Calu3 (cell line): ENCODE data around the gene MDM1. TPM values are rescaled to one million over a fixed set of nuclear protein-coding genes. Genes with fewer than 3 reads are reported as not detected.

Experiments used
- BruUV-seq: library from RNA; stranded (reverse); fragments of 400-500 nt; replicated peaks from 2 replicates; lab custom pipeline; 2021; lab: Mats Ljungman, UMichigan
- CTCF ChIA-PET: fragments of 300-600 bp; sonication (Branson Sonifier 250); formaldehyde crosslinking; loops from one replicate; lab custom pipeline; 2022; ENCODE audit warnings: antibody characterized with exemption; lab: Charles Lee
- DNase-seq: peaks from one replicate; pipeline ENCODE4 v3.0.0; 2022
- H3K27ac Mint-ChIP-seq: one replicate; pipeline ENCODE4 v1.8.0; 2022; ENCODE audit warnings: mixed read lengths; ENCODE audit not compliant: unreplicated experiment
- H3K27me3 Mint-ChIP-seq: one replicate; pipeline ENCODE4 v1.8.0; 2022; ENCODE audit warnings: mixed read lengths; ENCODE audit not compliant: unreplicated experiment
- H3K36me3 Mint-ChIP-seq: one replicate; pipeline ENCODE4 v1.8.0; 2022; ENCODE audit warnings: mild to moderate bottlenecking, moderate library complexity, mixed read lengths; ENCODE audit not compliant: insufficient read depth, unreplicated experiment
- H3K4me1 Mint-ChIP-seq: one replicate; pipeline ENCODE4 v1.8.0; 2022; ENCODE audit warnings: mild to moderate bottlenecking, low read depth, mixed read lengths; ENCODE audit not compliant: unreplicated experiment
- H3K4me3 Mint-ChIP-seq: one replicate; pipeline ENCODE4 v1.8.0; 2022; ENCODE audit warnings: mild to moderate bottlenecking, low read depth, moderate library complexity, mixed read lengths; ENCODE audit not compliant: unreplicated experiment
- H3K9me3 Mint-ChIP-seq: one replicate; pipeline ENCODE4 v1.8.0; 2022; ENCODE audit warnings: low read depth, mixed read lengths; ENCODE audit not compliant: unreplicated experiment
- CTCF ChIP-seq: fragments of 200-600 bp; IDR thresholded peaks from one replicate; pipeline ENCODE4 v1.8.0; 2022; ENCODE audit warnings: antibody characterized with exemption; ENCODE audit not compliant: unreplicated experiment
- intact Hi-C: fragments of 100-400 bp; cut with micrococcal nuclease; formaldehyde crosslinking; loops from one replicate; pipeline ENCODE4 v1.10.0; 2022; ENCODE audit not compliant: unreplicated experiment
- total RNA-seq: library from RNA; stranded (reverse); gene quantifications from 2 replicates; pipeline ENCODE4 v1.2.3, GENCODE V29; 2022

The MDM1 gene
- total RNA-seq, 1 experiment from 2014 or later: 22.7 TPM

DNA sequence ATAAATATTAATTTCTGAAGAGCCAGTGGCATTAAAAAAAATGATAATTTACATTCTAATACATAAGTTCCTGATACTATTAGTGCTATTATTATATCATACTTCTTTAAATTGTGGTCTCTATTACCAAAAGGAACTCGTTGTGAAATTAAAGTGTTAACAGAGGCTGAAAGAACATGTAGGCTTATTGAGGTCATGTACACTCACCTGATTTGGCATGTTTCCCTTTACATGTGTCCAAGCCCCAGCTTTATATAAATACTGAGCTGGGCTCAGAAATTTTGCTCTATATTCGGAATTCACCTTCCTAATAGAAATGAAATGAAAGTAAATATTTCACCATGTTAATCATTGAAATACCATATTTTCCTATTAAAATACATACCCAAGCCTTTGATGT is 11.0 kb downstream of the MDM1 start:
- intact Hi-C loops: no loop called here
- BruUV-seq: no TSS peak
- H3K27me3 Mint-ChIP-seq: no peaks in the 10 kb centered on the region

DNA sequence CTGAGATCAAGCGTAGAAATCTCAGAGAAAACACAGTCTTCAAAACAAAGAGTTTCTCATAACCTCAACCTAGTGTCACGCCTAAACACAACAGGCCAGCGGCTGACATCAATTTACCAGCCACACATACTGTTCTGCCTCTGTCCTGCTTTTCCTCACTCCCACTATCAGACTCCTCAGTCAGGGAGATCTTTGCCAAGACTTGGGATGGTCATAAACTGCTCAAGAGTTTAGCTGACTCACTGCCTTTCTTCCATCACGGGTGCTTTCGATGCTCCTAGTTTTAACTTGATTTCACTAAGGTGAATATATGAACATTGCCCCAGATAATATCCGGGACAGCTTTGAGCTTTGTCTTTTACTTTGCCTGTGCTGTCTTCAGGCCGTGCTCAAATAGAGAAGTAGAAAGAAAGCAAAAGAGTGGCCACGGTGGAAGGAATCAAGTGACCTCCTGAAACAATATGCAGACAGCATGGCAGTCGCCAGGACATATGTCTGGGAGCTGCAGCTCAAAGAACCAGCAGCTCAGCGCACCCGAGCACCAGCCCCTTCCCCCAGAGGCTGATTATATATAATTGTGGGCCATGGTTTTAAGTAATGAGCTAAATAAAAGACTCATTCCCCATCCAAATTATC is 12.1 kb downstream of the MDM1 start:
- no peaks in the 10 kb centered on the region for H3K9me3 Mint-ChIP-seq
- no peak overlapping the region for H3K27ac Mint-ChIP-seq
- no peaks in the 10 kb centered on the region for H3K36me3 Mint-ChIP-seq
- no peak for TF ChIP-seq CTCF
- BruUV-seq: no TSS peak
- H3K4me3 Mint-ChIP-seq: no peak overlapping the region
- intact Hi-C loops: loop anchor here (5.0 kb wide), 1 partner anchor 963 kb away; no protein-coding TSS in a partner anchor
- no peaks in the 10 kb centered on the region for H3K27me3 Mint-ChIP-seq
- no peak for DNase-seq
- no peaks in the 10 kb centered on the region for H3K4me1 Mint-ChIP-seq
- CTCF ChIA-PET: interaction anchor here (0.6 kb wide), 1 partner anchor 578 kb away, joined by 3 read pairs; no protein-coding TSS in a partner anchor

More for the DNA sequence above, 11.0 kb downstream of the MDM1 start:
- no peak overlapping the region for H3K27ac Mint-ChIP-seq
- no peaks in the 10 kb centered on the region for H3K4me1 Mint-ChIP-seq
- TF ChIP-seq CTCF: no peak
- DNase-seq: no peak
- CTCF ChIA-PET: interaction anchor here (0.5 kb wide), 1 partner anchor 97 kb away, joined by 8 read pairs; no protein-coding TSS in a partner anchor
- H3K36me3 Mint-ChIP-seq: no peaks in the 10 kb centered on the region
- H3K4me3 Mint-ChIP-seq: no peak overlapping the region
- no peaks in the 10 kb centered on the region for H3K9me3 Mint-ChIP-seq

GRCh38 chr12:68317047-68317667 is 15.0 kb downstream of the MDM1 start:
- no peak for TF ChIP-seq CTCF
- H3K4me3 Mint-ChIP-seq: no peak overlapping the region
- no TSS peak for BruUV-seq
- CTCF ChIA-PET: interaction anchor here (1.5 kb wide), 1 partner anchor 94 kb away, joined by 6 read pairs; no protein-coding TSS in a partner anchor
- no peaks in the 10 kb centered on the region for H3K27me3 Mint-ChIP-seq
- intact Hi-C loops: loop anchor here (1.0 to 5.0 kb wide), 3 partner anchors 94 to 960 kb away; no protein-coding TSS in a partner anchor
- peak; percentile 35 for DNase-seq
- H3K4me1 Mint-ChIP-seq: no peaks in the 10 kb centered on the region
- H3K9me3 Mint-ChIP-seq: no peaks in the 10 kb centered on the region
- H3K27ac Mint-ChIP-seq: no peak overlapping the region
- no peaks in the 10 kb centered on the region for H3K36me3 Mint-ChIP-seq

- no peak for TF ChIP-seq CTCF
- Mint-ChIP-seq H3K4me1 (no peaks in the 10 kb centered on the region), H3K9me3 (no peaks in the 10 kb centered on the region), H3K27me3 (no peaks in the 10 kb centered on the region), H3K36me3 (no peaks in the 10 kb centered on the region), H3K4me3 (no peak overlapping the region), H3K27ac (no peak overlapping the region)
- CTCF ChIA-PET: interaction anchor here (0.6 kb wide), 1 partner anchor 153 kb away, joined by 3 read pairs; no protein-coding TSS in a partner anchor
- BruUV-seq: no TSS peak
- intact Hi-C loops: no loop called here
- DNase-seq: no peak
Observed at GRCh38 chr12:68310370-68310769, 21.8 kb downstream of the MDM1 start.
